OCI-LY7 (cell line): Measurements from ENCODE around the gene MMP21.

Source experiments
- CTCF ChIP-seq: fragments of 200-600 bp; sonication (generic); conservative IDR thresholded peaks from 2 replicates; pipeline ENCODE4 v1.5.1; 2014; ENCODE audit warnings: mild to moderate bottlenecking, antibody characterized with exemption, low read length, moderate library complexity, mixed read lengths
- EZH2phosphoT487 ChIP-seq: fragments of 200-600 bp; sonication (generic); IDR thresholded peaks from 2 replicates; pipeline ENCODE4 v1.6.1; 2018; ENCODE audit warnings: low read depth, borderline replicate concordance, mild to moderate bottlenecking, mixed run types, antibody characterized with exemption, low read length, moderate library complexity, mixed read lengths

GRCh38 chr10:125811251-125811650 lies 35.6 kb upstream of the MMP21 start:
- TF ChIP-seq CTCF (no peak), EZH2phosphoT487 (no peak)
